ENCODE measurements around the gene EIF4EBP2. TPM values are rescaled to one million over a fixed set of nuclear protein-coding genes. Genes with fewer than 3 reads are reported as not detected.

EIF4EBP2 gene
- polyA plus RNA-seq, 3 donors, result 26.3 to 93.8 (median 73.4) TPM

GRCh38 chr10:70476249-70477035, 72.5 kb downstream of the EIF4EBP2 start:
- Histone ChIP-seq H3K79me2 (ENCODE audit: insufficient read depth, low read length) (no peaks in the 10 kb centered on the region), H3K9ac (ENCODE audit: insufficient read depth, low read length, poor library complexity, severe bottlenecking) (no peak overlapping the region), H3K4me2 (replicated peaks; ENCODE audit: extremely low read depth, low read length, poor library complexity, severe bottlenecking) (no peak overlapping the region), H3K36me3 (replicated peaks in 1 of 2; ENCODE audit: control insufficient read depth in 1 of 2, insufficient read depth in 2 of 2, low read length in 2 of 2) (no peaks in the 10 kb centered on the region), H3K9me3 (replicated peaks in 1 of 2; ENCODE audit: control insufficient read depth in 1 of 2, insufficient read depth in 1 of 2, low read length in 2 of 2) (no peaks in the 10 kb centered on the region), H4K20me1 (ENCODE audit: insufficient read depth, low read length) (no peaks in the 10 kb centered on the region), H2AFZ (ENCODE audit: insufficient read depth, low read depth, low read length, poor library complexity, severe bottlenecking) (no peak overlapping the region), H3K4me3 (replicated peaks in 1 of 3; ENCODE audit: low read depth in 2 of 3, low read length in 3 of 3) (no peak overlapping the region), H3K27me3 (ENCODE audit: control insufficient read depth in 2 of 2, insufficient read depth in 2 of 2, low read length in 2 of 2) (peaks cover 19 to 42% of the 10 kb centered on the region in 2 donors), H3K4me1 (ENCODE audit: control insufficient read depth in 1 of 2, insufficient read depth in 2 of 2, low read length in 2 of 2) (peaks cover 11 to 30% of the 10 kb centered on the region in 2 donors), H3K27ac (ENCODE audit: low read depth in 1 of 2, low read length in 2 of 2) (no peak overlapping the region)
- H3K27me3 Mint-ChIP-seq (ENCODE audit: low read depth in 3 of 3), result peaks cover 30 to 58% (median 35%) of the 10 kb centered on the region in 3 donors
- TF ChIP-seq, protein P1, sequence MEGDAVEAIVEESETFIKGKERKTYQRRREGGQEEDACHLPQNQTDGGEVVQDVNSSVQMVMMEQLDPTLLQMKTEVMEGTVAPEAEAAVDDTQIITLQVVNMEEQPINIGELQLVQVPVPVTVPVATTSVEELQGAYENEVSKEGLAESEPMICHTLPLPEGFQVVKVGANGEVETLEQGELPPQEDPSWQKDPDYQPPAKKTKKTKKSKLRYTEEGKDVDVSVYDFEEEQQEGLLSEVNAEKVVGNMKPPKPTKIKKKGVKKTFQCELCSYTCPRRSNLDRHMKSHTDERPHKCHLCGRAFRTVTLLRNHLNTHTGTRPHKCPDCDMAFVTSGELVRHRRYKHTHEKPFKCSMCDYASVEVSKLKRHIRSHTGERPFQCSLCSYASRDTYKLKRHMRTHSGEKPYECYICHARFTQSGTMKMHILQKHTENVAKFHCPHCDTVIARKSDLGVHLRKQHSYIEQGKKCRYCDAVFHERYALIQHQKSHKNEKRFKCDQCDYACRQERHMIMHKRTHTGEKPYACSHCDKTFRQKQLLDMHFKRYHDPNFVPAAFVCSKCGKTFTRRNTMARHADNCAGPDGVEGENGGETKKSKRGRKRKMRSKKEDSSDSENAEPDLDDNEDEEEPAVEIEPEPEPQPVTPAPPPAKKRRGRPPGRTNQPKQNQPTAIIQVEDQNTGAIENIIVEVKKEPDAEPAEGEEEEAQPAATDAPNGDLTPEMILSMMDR (IDR thresholded peaks at IDR 0.05), result no peak
- H3K4me3 Mint-ChIP-seq, result peak overlapping the region in 1 of 2 donors; percentile 13
- intact Hi-C loops (cut with micrococcal nuclease), result no loop called here
- DNase-seq, result no peak
- H3K27ac Mint-ChIP-seq, result no peak overlapping the region
- H3K36me3 Mint-ChIP-seq, result no peaks in the 10 kb centered on the region
- 90% methylated on average over 5 of the region's 7 CpGs for WGBS (ENCODE audit: insufficient coverage)
- peaks cover 0 to 4% (median 0%) of the 10 kb centered on the region in 7 donors for H3K9me3 Mint-ChIP-seq
- peaks cover 24% of the 10 kb centered on the region for H3K4me1 Mint-ChIP-seq

DNA sequence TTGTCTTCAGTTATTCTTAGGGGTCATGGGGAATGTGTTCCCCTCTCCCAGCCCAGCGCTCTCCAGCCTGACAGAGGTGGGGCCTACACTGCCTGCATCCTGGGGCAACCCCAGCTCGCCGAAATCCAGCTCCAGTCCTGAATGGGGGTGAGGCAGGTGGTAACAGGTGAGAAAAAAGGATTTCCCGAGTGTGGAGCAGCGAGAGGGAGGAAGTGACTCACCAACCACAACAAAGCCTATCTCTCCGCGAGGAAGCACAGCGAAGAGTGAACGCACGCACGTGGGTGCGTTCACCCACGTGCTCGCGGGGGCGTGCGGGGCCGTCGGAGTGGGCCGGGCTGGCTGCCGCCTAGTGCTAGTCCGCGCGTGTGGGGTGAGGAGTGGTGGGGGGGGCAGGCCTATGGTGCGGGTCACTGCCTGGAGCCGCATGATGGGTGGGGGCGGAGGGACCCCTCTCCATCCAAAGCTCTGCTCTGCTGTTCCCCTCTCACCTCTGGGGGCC, 73.8 kb downstream of the EIF4EBP2 start:
- TF ChIP-seq, protein P1 (IDR thresholded peaks at IDR 0.05), result no peak
- Mint-ChIP-seq H3K9me3 (peaks cover 0 to 4% (median 0%) of the 10 kb centered on the region in 7 donors), H3K4me1 (peaks cover 24% of the 10 kb centered on the region), H3K36me3 (no peaks in the 10 kb centered on the region), H3K4me3 (peak overlapping the region; percentile 74 to 82), H3K27ac (no peak overlapping the region), H3K27me3 (ENCODE audit: low read depth in 3 of 3) (peaks cover 32 to 57% (median 35%) of the 10 kb centered on the region in 3 donors)
- peak in 1 of 3 donors; percentile 28 for DNase-seq
- H2AFZ ChIP-seq (ENCODE audit: insufficient read depth, low read depth, low read length, poor library complexity, severe bottlenecking), result peak overlapping the region; percentile 65
- peak overlapping the region in 1 of 3 experiments; percentile 74 for H3K4me3 ChIP-seq (replicated peaks in 1 of 3; ENCODE audit: low read depth in 2 of 3, low read length in 3 of 3)
- no peaks in the 10 kb centered on the region for H3K36me3 ChIP-seq (replicated peaks in 1 of 2; ENCODE audit: control insufficient read depth in 1 of 2, insufficient read depth in 2 of 2, low read length in 2 of 2)
- peaks cover 11 to 30% of the 10 kb centered on the region in 2 donors for H3K4me1 ChIP-seq (ENCODE audit: control insufficient read depth in 1 of 2, insufficient read depth in 2 of 2, low read length in 2 of 2)
- no peak overlapping the region for H3K27ac ChIP-seq (ENCODE audit: low read depth in 1 of 2, low read length in 2 of 2)
- peaks cover 19 to 43% of the 10 kb centered on the region in 2 donors for H3K27me3 ChIP-seq (ENCODE audit: control insufficient read depth in 2 of 2, insufficient read depth in 2 of 2, low read length in 2 of 2)
- no peaks in the 10 kb centered on the region for H3K9me3 ChIP-seq (replicated peaks in 1 of 2; ENCODE audit: control insufficient read depth in 1 of 2, insufficient read depth in 1 of 2, low read length in 2 of 2)
- intact Hi-C loops (cut with micrococcal nuclease), result no loop called here
- no peak overlapping the region for H3K9ac ChIP-seq (ENCODE audit: insufficient read depth, low read length, poor library complexity, severe bottlenecking)
- H3K79me2 ChIP-seq (ENCODE audit: insufficient read depth, low read length), result no peaks in the 10 kb centered on the region
- H4K20me1 ChIP-seq (ENCODE audit: insufficient read depth, low read length), result no peaks in the 10 kb centered on the region
- peak overlapping the region; percentile 90 for H3K4me2 ChIP-seq (replicated peaks; ENCODE audit: extremely low read depth, low read length, poor library complexity, severe bottlenecking)
- no CpG with 5 or more reads among the region's 27 CpGs for WGBS (ENCODE audit: insufficient coverage)

Other genes with a start within 250 kb of the EIF4EBP2 start
- gene SAR1A, start 233.6 kb upstream of the EIF4EBP2 start, polyA plus RNA-seq, result 10 to 100 TPM; 26.2 to 47.5 (median 36.7) TPM
- 100 to 1,000 TPM in 2 of 3 donors, 10 to 100 TPM in 1; 30.9 to 125 (median 112) TPM for gene PPA1, start 170.7 kb upstream of the EIF4EBP2 start, polyA plus RNA-seq
- under 1 TPM in 1 of 3 donors, not detected in 2; 0.03 TPM for gene NPFFR1, start 120.1 kb upstream of the EIF4EBP2 start, polyA plus RNA-seq
- 1 to 10 TPM; 1.2 to 1.7 (median 1.3) TPM for gene LRRC20, start 21.5 kb upstream of the EIF4EBP2 start, polyA plus RNA-seq
- not detected for gene NODAL, start 37.5 kb downstream of the EIF4EBP2 start, polyA plus RNA-seq
- gene PALD1, start 74.6 kb downstream of the EIF4EBP2 start, polyA plus RNA-seq, result under 1 TPM in 2 of 3 donors, not detected in 1; 0.04 to 0.11 TPM
- 1 to 10 TPM in 2 of 3 donors, under 1 TPM in 1; 0.09 to 2.7 (median 2.4) TPM for gene PRF1, start 198.6 kb downstream of the EIF4EBP2 start, polyA plus RNA-seq